ENCODE measurements around the gene PRR12.
A peak's percentile ranks its signal among the peaks of the same experiment; 100 is the strongest.

Gene PRR12

GRCh38 chr19:49564616-49565045, 26.4 kb upstream of the PRR12 start:
- no peak for DNase-seq

- no peak for DNase-seq
These were observed 25.7 kb upstream of the PRR12 start for GRCh38 chr19:49565261-49565660.

DNA sequence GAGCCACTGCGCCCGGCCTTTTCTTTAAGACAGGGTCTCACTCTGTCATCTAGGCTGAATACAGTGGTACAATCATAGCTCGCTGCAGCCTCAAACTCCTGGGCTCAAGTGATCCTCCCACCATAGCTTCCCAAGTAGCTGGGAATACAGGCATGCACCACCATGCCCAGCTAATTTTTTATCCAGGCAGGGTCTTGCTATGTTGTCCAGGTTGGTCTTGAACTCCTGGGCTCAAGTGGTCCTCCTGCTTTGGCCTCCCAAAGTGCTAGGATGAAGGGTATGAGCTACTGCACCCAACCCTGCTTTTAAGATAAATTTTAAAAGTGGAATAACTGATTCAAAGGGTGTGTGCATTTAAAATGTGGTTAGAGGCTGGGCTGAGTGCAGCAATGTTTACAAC, 24.7 kb upstream of the PRR12 start:
- DNase-seq, result no peak

DNA sequence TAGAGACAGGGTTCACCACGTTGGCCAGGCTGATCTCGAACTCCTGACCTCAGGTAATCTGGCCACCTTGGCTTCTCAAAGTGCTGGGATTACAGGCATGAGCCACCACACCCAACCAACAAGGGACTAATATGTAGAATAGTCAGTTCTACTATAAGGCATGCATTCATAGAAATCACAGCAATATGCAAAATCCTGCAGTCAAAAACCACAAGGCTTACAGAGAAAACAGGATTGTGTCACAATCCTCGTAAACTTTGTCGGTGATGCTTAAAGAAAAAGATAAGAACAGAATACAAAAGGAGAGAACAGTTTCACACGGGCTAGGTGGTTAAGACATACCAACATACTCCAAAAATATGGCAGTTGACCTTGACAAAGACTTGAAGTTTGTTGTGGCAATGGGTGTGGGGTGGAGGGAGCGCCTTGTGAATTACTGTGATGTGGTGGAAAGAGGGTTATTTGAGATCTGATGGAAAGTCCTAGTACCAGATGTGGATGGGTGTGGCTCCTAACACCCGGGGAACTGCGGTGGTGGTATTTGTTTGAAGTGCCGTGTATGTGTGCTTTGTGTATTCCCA, 23.0 kb upstream of the PRR12 start:
- no peak for DNase-seq

DNA sequence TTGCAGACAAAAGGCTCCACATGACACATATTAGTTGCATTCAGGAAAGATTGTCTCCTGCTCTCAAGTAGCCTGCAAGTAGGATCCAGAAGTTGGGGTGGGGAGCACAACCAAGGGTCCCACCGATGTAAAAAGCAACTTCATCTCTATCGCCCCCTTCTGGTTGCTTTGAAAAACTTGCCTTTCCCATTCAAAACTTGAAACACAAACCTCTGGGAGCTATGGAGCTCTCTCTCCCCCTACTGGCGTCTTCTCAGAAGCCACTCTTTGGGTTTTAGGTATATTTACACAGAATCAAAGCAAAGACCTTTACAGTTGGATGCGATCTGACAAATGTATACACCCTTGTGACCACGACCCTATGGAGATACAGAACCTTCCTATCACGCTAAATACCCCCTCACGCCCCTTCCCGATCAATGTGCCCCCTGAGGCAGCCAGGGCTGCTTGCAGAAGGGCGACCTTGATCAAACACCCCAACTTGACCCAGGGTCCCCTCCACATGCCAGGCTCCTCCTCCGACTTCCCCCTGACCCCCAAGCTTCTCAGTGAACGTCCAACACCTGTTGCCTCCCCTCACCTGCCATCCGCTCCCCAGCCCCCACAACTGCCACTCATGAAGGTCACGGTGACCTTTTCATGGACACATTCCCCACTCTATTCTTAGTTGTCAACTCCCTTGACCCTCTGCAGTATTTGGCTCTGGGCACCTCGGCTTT, 20.7 kb upstream of the PRR12 start:
- peak; percentile 94 to 96 for DNase-seq

GRCh38 chr19:49570997-49571676, 19.8 kb upstream of the PRR12 start:
- peak; percentile 76 to 86 for DNase-seq

- DNase-seq, result no peak
These were observed 18.0 kb upstream of the PRR12 start for GRCh38 chr19:49573009-49573408.

- DNase-seq, result no peak
These were observed 17.6 kb upstream of the PRR12 start for GRCh38 chr19:49573425-49573824.

GRCh38 chr19:49574206-49574755, 16.7 kb upstream of the PRR12 start:
- no peak for DNase-seq

DNA sequence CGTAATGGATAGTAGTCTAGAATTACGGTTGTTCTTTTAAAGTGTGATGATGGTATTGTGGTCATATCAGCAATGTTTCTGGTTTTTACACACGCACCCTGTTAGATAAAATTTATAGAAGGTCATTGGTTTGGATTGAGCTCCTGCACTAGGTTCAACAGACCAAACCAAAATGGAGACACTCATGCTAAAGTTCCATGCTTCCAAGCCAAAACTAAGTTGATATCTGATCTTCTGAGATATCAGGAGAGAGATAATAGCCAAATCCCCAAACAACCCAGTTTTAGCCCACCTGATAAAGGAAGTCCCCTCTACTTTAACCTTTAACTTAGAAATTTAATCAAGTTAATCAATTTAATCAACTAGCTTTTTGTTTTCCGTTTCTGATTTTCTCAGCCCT, 11.8 kb upstream of the PRR12 start:
- DNase-seq, result no peak

DNA sequence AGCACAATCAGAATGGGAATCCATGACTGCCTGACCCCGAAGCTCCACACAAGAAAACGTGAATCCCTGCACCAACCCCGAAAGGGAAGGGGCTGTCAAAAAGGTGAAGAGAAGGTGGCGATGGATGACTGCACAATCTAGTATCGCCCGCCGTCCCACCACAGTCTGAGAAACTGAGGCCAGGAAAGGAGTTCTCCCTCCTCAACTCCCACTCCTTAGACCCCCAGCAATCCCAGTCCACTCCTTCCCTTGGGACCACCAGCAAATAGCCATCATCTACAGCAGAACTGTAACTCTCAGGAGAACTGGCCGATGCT, 11.1 kb upstream of the PRR12 start:
- DNase-seq, result peak in 1 of 2 experiments; percentile 25

DNA sequence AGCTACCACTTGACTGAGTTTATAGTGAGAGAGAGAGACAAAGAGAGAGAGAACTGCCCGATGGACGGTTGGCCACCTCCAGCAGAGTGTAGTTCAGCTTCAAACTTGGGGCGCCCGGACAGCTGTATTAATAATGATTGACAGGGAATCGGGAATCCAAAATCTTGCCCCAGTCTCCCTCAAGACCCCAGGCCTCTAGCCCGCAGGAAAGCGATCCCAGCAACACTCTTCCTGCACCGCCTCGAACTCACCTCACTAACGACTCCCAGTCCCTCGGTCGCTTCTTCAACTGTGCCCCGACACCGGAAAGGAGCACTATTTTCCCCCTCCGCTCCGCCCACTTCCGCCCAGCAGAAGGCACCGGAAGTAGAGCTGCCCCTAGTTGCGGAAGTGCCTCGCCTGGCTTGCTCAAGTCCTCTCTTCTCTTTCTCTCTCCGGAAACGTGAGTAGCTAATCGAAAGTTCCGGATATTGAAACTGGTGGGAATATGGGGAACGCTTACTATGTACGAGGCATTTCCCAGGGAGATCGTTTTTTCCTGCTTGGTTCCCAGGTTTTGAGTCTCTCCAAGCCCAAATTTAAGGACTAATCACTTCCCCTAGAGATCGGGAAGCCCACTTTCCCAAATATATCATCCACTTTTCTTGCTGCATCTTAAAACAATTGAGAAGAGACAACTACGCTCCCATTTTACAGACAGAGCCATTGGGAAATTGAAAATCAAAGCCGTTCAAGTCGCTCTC, 10.5 kb upstream of the PRR12 start, which contains the start of gene NOSIP:
Gene NOSIP, minus strand, starts transcription at position 293 of the 743 bp plus-strand sequence. CDS start 19,865 bp downstream, outside the sequence.
- DNase-seq, result peak; percentile 98

DNA sequence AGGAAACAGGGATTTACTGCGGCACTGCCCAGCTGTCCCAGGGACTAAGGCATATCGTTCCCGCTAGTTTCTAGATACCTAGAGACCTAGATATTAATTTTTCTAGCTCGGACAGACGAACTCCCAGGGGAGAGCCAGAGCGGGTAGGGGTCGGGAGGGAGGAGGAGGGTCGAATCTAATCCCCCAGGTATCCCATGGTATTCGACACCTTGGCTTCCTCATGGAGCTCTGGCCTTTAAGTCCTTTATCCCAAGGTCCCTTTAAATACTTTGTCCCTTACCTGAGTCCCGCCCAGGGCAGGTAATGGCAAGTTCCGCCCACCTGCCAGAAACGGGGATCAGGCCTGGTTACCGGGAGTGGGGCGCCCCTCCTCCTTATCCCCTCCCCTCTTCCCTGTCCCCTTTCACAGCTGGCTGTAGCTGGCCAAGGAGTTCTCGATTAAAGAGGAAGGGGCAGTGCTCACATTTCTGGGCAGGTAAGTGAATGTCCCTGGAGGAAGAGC, 9.9 kb upstream of the PRR12 start, which contains the start of gene PRRG2:
Gene PRRG2, plus strand, starts transcription at position 310 of the 502 bp plus-strand sequence. CDS start 1,904 bp downstream, outside the sequence.
- no peak for DNase-seq

GRCh38 chr19:49583239-49583638, 7.7 kb upstream of the PRR12 start:
- DNase-seq, result no peak

- no peak for DNase-seq
These were observed 6.0 kb upstream of the PRR12 start for GRCh38 chr19:49585023-49585422.

DNA sequence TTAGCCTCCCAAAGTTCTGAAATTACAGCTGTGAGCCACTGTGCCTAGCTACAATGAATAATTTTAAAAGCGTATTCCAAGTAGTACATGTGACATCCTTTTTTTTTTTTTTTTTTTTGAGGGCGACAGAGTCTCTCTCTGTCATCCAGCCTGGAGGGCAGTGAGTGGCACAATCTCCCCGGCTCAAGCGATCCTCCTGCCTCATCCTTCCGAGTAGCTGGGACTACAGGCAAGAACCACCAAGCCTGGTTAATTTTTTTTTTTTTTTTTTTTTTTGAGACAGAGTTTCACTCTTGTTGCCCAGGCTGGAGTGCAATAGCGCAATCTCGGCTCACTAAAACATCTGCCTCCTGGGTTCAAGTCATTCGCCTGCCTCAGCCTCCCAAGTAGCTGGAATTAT, 3.8 kb upstream of the PRR12 start:
- no peak for DNase-seq

- no peak for DNase-seq
These were observed 2.4 kb upstream of the PRR12 start for GRCh38 chr19:49588365-49589122.

GRCh38 chr19:49589502-49589905, 1.5 kb upstream of the PRR12 start:
- peak in 1 of 2 experiments; percentile 41 for DNase-seq

DNA sequence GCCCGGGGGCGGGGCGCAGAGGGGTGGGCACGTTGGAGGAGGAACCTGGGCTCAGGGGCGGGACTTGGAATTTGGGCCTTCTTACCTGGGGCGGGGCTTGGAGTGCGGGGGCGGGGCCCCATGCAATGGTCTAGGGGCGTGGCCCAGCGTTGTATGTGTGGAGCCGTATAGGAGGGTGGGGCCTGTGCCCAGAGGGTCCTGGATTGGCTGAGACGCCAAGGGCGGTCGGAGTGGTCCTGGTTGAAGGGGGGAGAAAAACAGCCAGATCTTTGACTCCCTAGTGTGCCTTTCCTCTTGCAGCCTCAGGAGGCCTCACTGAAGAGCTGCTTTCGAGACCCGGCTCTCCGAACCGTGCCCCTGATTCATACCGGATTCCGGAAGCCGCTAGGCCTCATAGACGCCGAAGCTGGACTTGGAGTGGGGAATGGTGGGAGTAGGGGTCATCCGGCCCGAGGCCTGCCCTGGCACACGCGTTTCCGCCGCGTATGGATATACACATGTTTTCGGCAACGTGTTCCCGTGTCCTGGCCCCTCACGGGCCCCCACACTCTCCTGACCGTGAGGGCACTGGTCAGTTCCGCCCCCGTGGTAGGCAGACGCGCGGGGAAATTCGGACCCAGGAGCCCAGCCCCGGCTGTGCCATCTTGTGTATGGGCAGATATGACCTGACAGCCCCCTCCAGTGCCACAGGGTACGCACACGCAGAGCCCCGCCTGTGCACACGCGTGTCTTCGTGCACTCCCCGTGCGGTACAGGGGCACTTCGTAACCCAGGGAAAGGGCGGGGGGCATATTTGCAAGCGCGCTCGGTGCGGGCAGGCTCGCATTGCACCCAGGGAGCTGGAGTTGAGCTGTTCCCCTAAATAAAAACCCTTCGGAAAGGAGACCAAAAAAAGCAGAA, 661 bp upstream of the PRR12 start:
- peak; percentile 99 for DNase-seq

- peak; percentile 56 to 62 for DNase-seq
These were observed 926 bp downstream of the PRR12 start for GRCh38 chr19:49591731-49592485.

Measured in Kasumi-1 (cell line).